Aorta (tissue), 5 donors: Measurements from ENCODE around the gene AMDHD1. TPM values are rescaled to one million over a fixed set of nuclear protein-coding genes. Genes with fewer than 3 reads are reported as not detected.

ENCODE experiments used
- ATAC-seq: fragments of 200-7000 bp; cut with Tn5 transposase; one replicate; pipeline ENCODE4 v1.9.1; 2022; ENCODE audit warnings: moderate library complexity; ENCODE audit not compliant: low FRiP score
- DNase-seq, 2 donors: peaks; one replicate each; pipeline ENCODE4 v3.0.0-alpha.2; 2020
- H3K27ac ChIP-seq, 2 donors: one replicate each; pipeline ENCODE4 v1.5.1; 2013; ENCODE audit warnings: low read length in 2 of 2, mild to moderate bottlenecking in 2 of 2, moderate library complexity in 2 of 2, control low read depth in 1 of 2, inconsistent platforms in 1 of 2, low read depth in 1 of 2
- H3K27me3 ChIP-seq, 2 donors: one replicate each; pipeline ENCODE4 v1.6.1; 2013; ENCODE audit warnings: control low read depth in 1 of 2, low read length in 1 of 2, mild to moderate bottlenecking in 1 of 2, moderate library complexity in 1 of 2; ENCODE audit not compliant: insufficient read depth in 2 of 2, control insufficient read depth in 1 of 2
- H3K36me3 ChIP-seq, 2 donors: one replicate each; pipeline ENCODE4 v1.6.1; 2013; ENCODE audit warnings: control low read depth in 1 of 2, low read length in 1 of 2, mild to moderate bottlenecking in 1 of 2; ENCODE audit not compliant: insufficient read depth in 2 of 2, control insufficient read depth in 1 of 2
- H3K4me1 ChIP-seq, 2 donors: one replicate each; pipeline ENCODE4 v1.6.1; 2013; ENCODE audit warnings: low read length in 2 of 2, control low read depth in 1 of 2, mild to moderate bottlenecking in 1 of 2, moderate library complexity in 1 of 2; ENCODE audit not compliant: insufficient read depth in 2 of 2, control insufficient read depth in 1 of 2
- H3K4me3 ChIP-seq, 2 donors: one replicate each; pipeline ENCODE4 v1.5.1; 2013; ENCODE audit warnings: low read length in 2 of 2, control low read depth in 1 of 2, mild to moderate bottlenecking in 1 of 2
- H3K9me3 ChIP-seq: one replicate; pipeline ENCODE4 v1.6.1; 2013; ENCODE audit warnings: mild to moderate bottlenecking, low read length; ENCODE audit not compliant: control insufficient read depth
- WGBS, 2 donors: extraction: QIAGEN DNeasy Blood & Tissue Kit; methylation state at CpG; one replicate each; pipeline ENCODE4 v1.1.7; 2013; 5-methylcytosine and 5-hydroxymethylcytosine counted together
- intact Hi-C, 2 donors: fragments of 100-400 bp; cut with DNase I; formaldehyde crosslinking; loops; one replicate each; pipeline versions ENCODE4 v1.14.2 to v1.15.0; 2022
- polyA plus RNA-seq, 2 donors: library from polyadenylated mRNA; stranded (reverse); fragments of 200-250 nt; gene quantifications; one replicate each; pipeline ENCODE4 v1.2.3, GENCODE V29; 2013
- total RNA-seq, 2 donors: library from RNA; stranded (reverse); fragmentation: NEBNext Ultra II Directional; extraction: Animal tissue kit (Norgen Biotek cat#: 25700); gene quantifications; one replicate each; pipeline ENCODE4 v1.2.1, GENCODE V29; 2021
- donor health status: healthy with polysubstance abuse.
- donor health status: Bipolar disorder and iron deficiency.
- donor health status: DM: no; HTN: no; CAD: no.
- donor health status: DM: no; HTN: no; CAD: no.
- donor health status: DM: yes; HTN: yes; CAD: no.

The AMDHD1 gene
- total and polyA plus RNA-seq, 4 donors: 0.51 to 4.6 (median 0.88) TPM

DNA sequence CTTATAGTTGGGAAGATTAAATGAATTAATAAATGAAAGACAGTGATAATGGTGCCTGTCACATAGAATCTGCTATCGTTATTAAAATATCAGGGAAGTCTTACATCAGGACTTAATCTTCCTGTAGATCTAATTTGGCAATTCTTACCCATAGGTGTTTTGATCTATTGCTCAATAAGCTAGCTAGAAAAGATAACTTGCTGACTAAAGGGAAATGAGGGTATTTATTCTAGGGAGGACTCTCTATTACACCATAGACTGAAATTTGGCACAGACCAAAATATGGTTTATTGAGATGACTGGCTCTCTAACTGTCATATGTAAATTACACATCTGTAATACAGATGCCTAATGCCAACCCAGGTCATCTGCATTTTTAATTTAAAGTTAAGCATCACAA lies 41.6 kb downstream of the AMDHD1 start:
- no peak overlapping the region for H3K27ac ChIP-seq
- H3K36me3 ChIP-seq: no peaks in the 10 kb centered on the region
- no peaks in the 10 kb centered on the region for H3K27me3 ChIP-seq
- whole genome bisulfite sequencing, 2 donors: 94 to 100% methylated on average over 1 of the region's 1 CpG
- no peaks in the 10 kb centered on the region for H3K4me1 ChIP-seq
- no peaks in the 10 kb centered on the region for H3K9me3 ChIP-seq
- intact Hi-C loops: no loop called here
- H3K4me3 ChIP-seq: no peak overlapping the region
- DNase-seq: no peak
- no peak for ATAC-seq

DNA sequence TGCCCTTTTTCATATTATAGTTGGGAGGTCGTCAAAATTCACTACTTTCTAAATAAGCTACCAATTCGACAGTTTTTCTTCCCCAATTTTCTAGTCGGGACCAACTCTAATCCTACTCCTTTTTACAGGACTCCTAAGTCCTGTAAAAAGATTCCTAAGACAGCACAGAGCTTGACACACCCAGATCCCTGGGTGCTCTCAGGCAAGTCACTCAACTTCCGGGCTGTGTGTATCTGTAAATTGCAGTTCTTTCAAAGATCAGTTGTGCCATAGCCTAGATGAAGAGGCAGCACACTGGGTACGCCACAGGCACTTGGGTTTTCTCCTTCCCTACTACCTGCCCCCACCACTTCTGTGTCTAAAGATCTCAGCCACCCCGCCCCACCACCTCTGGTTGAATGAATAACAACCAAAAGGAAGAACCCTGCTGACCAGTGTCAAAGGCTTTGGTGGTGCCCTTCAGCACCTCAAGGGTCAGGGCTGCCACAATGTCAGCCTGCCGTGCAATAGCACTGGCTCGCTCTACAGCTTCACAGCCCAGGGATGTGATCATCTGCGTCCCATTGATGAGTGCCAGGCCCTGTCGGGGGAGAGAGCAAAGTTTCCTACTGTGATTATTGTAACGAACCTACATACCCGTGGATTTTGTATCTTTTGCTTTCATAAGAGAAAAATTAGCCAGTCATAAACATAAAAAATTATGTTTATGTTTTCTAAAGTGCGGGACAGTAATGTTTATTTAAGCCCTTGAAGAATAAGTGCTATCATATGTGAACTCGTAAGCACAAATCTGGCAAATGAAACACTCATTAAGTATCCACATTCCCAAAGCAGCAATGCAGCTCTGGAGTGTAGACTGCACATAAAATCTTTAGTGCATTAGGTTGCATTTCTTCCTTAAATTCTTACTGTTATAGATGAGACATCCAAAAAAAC lies 43.8 kb downstream of the AMDHD1 start:
- 76 to 82% methylated on average over 14 of the region's 14 CpGs for whole genome bisulfite sequencing, 2 donors
- intact Hi-C loops: no loop called here
- ATAC-seq (no peak), DNase-seq (no peak)
- H3K4me1 ChIP-seq: no peaks in the 10 kb centered on the region
- no peaks in the 10 kb centered on the region for H3K9me3 ChIP-seq
- H3K27me3 ChIP-seq: no peaks in the 10 kb centered on the region
- H3K4me3 ChIP-seq: no peak overlapping the region
- H3K36me3 ChIP-seq: no peaks in the 10 kb centered on the region
- no peak overlapping the region for H3K27ac ChIP-seq

DNA sequence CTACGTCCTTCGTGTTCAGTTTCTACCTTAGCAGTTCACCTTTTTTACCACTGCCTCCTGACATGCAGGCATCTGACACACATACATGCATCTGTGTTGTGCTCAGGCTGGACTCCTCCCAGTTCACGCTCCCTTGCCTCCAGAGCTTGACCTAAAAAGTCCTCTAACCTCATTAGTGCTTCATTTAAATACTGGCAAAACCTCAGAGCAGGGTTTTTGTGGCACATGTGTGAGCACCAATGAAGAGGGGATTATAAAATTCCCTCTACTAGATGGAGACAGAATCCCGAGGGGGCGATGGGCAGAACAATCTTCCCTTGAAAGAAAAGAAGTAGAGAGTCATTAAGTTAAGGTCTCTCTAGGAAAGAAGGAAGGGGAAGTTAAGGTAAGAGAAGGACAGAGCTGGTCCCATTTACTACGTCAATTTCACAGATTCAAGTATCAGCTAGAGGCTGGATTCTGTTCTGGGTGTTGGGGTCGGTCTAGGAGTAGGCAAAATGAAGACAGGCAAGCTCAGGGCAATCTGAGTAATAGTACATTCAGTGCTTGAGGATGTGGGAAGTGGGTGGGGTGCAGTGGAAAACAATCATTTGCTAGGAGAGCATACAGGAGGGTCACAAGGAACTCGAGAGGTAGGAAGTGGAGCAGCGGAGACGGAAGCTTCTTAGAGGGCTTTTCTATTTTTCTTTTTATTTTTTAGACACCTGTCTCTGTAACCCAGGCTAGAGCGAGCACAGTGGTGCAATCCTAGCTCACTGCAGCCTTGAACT lies 45.6 kb downstream of the AMDHD1 start:
- Histone ChIP-seq H3K27ac (no peak overlapping the region), H3K4me3 (no peak overlapping the region), H3K4me1 (no peaks in the 10 kb centered on the region), H3K36me3 (no peaks in the 10 kb centered on the region), H3K9me3 (no peaks in the 10 kb centered on the region), H3K27me3 (no peaks in the 10 kb centered on the region)
- ATAC-seq (no peak), DNase-seq (no peak)
- intact Hi-C loops: no loop called here
- 86 to 88% methylated on average over 11 of the region's 11 CpGs for WGBS, 2 donors

DNA sequence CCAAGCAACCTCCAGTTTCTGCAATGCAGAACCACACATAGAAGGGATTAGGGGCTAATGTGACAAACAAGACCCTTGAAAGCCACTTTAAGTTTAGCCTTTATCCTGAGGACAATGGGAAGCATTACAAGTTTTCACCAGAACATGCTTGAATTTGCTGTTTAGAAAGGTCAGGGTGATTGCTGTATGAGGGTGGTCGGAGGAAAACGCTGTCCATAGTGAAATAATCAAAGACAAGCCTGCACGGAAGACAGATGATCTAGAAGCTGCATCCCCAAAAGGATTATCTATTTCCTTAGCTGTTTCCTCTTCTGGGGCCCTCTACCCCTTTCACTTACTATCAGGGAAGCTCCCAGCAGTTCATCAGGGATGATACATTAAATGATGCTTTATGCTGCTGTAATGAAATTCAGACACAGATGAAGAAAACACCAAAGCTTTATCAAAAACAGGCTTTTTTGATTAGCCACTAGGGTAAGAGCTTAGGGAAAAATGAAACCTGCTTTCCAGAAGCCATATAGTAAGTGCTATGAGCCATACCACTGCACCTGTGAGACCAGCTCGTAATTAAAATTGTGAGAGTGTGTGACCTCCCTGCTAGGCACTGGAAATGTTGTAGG lies 46.5 kb downstream of the AMDHD1 start:
- Histone ChIP-seq H3K4me1 (no peaks in the 10 kb centered on the region), H3K36me3 (no peaks in the 10 kb centered on the region), H3K27me3 (no peaks in the 10 kb centered on the region), H3K9me3 (no peaks in the 10 kb centered on the region), H3K27ac (no peak overlapping the region), H3K4me3 (no peak overlapping the region)
- DNase-seq (no peak), ATAC-seq (no peak)
- intact Hi-C loops: loop anchor here in 1 of 2 donors (10.0 kb wide), 1 partner anchor 415 kb away; no protein-coding TSS in a partner anchor
- WGBS, 2 donors: 70 to 73% methylated on average over 4 of the region's 4 CpGs

DNA sequence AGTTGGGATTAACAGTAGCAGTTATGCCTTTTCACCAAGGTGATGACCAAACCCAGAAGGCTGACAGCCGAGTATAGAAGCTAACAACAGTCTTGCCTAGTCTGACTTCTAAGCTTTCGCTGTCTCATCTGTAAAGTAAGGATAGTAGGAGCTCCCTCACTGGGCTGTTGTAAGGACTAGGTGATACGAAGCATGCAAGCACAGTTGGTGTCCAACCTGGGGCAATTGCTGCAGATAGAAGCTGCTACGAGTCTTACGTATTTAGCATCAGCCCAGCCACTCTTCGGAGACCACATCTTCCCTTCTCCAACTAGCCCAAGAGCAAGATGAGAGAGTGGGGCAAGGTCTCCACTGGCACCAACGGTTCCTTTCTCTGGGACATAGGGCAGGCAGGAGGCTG lies 47.0 kb downstream of the AMDHD1 start:
- H3K4me3 ChIP-seq: no peak overlapping the region
- WGBS, 2 donors: 81 to 83% methylated on average over 7 of the region's 7 CpGs
- H3K4me1 ChIP-seq: no peaks in the 10 kb centered on the region
- ATAC-seq: no peak
- H3K27ac ChIP-seq: no peak overlapping the region
- no peaks in the 10 kb centered on the region for H3K36me3 ChIP-seq
- H3K9me3 ChIP-seq: no peaks in the 10 kb centered on the region
- H3K27me3 ChIP-seq: no peaks in the 10 kb centered on the region
- intact Hi-C loops: loop anchor here in 1 of 2 donors (10.0 kb wide), 1 partner anchor 415 kb away; no protein-coding TSS in a partner anchor
- no peak for DNase-seq

DNA sequence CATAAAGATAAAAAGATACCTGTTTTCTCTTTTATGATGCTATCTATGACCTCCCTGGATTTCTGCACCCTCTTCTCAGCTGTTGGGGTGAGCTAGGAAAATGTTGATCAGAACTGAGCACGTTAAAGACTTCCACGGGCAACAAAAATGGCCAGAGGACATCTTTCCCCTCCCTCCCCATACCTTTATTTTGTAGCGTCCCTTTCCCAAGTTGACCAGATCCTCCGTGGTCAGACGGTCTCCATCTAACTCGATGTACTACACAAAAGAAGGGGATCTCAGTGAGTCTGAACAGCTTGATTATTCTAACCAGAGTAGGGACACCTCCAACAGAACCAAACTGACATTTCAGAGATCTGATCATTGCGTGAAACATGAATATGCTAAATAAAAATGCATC lies 50.8 kb downstream of the AMDHD1 start:
- Histone ChIP-seq H3K4me1 (no peaks in the 10 kb centered on the region), H3K36me3 (no peaks in the 10 kb centered on the region), H3K4me3 (no peak overlapping the region), H3K27ac (no peak overlapping the region), H3K27me3 (no peaks in the 10 kb centered on the region), H3K9me3 (no peaks in the 10 kb centered on the region)
- intact Hi-C loops: loop anchor here in 1 of 2 donors (10.0 kb wide), 1 partner anchor 419 kb away; no protein-coding TSS in a partner anchor
- WGBS, 2 donors: 94 to 98% methylated on average over 7 of the region's 7 CpGs
- ATAC-seq (no peak), DNase-seq (no peak)

DNA sequence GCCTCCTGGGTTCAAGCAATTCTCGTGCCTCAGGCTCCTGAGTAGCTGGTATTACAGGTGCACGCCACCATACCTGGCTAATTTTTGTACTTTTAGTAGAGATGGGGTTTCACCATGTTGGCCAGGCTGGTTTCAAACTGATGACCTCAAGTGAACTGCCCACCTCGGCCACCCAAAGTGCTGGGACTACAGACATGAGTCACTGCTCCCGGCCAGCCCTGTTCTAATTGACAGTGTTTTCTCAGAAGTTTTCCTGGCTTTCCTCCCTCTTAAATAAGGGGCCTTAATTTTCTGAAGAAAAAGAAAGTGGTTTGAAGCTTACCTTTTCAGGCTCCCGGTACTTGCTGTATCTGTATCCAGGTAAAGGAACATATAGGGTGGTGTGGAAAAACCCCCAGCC lies 51.3 kb downstream of the AMDHD1 start:
- Histone ChIP-seq H3K36me3 (no peaks in the 10 kb centered on the region), H3K27me3 (no peaks in the 10 kb centered on the region), H3K4me3 (no peak overlapping the region), H3K4me1 (no peaks in the 10 kb centered on the region), H3K9me3 (no peaks in the 10 kb centered on the region), H3K27ac (no peak overlapping the region)
- no peak for DNase-seq
- intact Hi-C loops: loop anchor here in 1 of 2 donors (10.0 kb wide), 1 partner anchor 420 kb away; no protein-coding TSS in a partner anchor
- ATAC-seq: no peak
- WGBS, 2 donors: 65 to 74% methylated on average over 5 of the region's 5 CpGs

DNA sequence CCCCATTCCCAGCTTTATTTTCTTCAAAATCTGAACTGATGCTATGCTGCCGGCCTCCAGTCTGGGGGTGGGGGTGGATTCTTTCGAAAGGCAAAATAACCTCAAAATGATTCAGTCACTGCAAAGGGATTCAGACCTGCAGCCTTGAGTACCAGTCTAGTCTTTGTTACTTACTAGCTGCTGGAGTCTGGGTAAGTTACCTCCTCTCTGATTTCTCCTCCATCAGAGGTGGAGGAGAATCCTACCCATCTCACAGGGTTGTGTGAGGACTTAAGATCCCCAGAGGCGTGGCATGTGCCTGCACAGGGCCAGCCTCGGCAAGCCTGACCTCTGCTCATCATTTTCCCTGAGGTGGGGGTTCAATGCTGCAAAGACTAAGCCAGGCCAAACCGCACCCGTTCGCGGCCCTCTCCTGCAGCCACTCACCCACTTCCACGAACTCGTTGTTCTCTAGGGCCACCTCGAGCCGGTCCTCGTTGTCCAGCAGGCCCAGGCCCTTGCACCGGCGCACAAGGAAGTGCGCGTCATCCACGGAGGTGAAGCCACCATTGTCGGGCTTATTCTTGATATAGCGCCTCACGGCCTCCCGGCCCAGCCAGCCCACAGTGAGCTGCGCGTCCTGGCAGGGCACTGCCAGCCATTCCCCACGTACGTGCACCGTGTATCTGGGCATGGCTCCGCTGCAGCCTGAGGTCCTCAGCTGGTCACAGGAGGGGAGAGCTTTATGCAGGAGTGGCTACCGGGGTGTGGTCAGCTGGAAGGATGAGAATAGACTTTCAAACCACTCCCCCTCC lies 52.3 kb downstream of the AMDHD1 start:
- no peaks in the 10 kb centered on the region for H3K27me3 ChIP-seq
- H3K4me3 ChIP-seq: no peak overlapping the region
- no peak for ATAC-seq
- H3K4me1 ChIP-seq: no peaks in the 10 kb centered on the region
- no peak overlapping the region for H3K27ac ChIP-seq
- WGBS, 2 donors: 93 to 94% methylated on average over 29 of the region's 29 CpGs
- no peaks in the 10 kb centered on the region for H3K9me3 ChIP-seq
- no peaks in the 10 kb centered on the region for H3K36me3 ChIP-seq
- intact Hi-C loops: loop anchor here (5.0 to 10.0 kb wide), 3 partner anchors 78 to 421 kb away; no protein-coding TSS in a partner anchor
- DNase-seq: no peak
